GM10248 (cell line): Measurements from ENCODE around the gene NTM.

Experiments
- CTCF ChIA-PET: fragments of 300-600 bp; sonication (Branson Sonifier 250); formaldehyde crosslinking; extraction: SDS; loops from one replicate; lab custom pipeline; 2021; ENCODE audit warnings: antibody characterized with exemption; lab: Yijun Ruan, JAX
- POLR2A ChIA-PET: fragments of 350-650 bp; sonication (Branson Sonifier 250); formaldehyde crosslinking; extraction: SDS; loops from one replicate; lab custom pipeline; 2020; ENCODE audit warnings: antibody characterized with exemption; lab: Yijun Ruan, JAX
- DNase-seq: peaks from one replicate; pipeline ENCODE4 v3.0.0; 2012; ENCODE audit errors: extremely low spot score
- CTCF ChIP-seq: IDR thresholded peaks from 2 replicates; pipeline ENCODE4 v1.5.1; 2012; ENCODE audit warnings: mild to moderate bottlenecking, low read depth; ENCODE audit errors: extremely low read depth, missing control alignments, control extremely low read depth

The NTM gene

DNA sequence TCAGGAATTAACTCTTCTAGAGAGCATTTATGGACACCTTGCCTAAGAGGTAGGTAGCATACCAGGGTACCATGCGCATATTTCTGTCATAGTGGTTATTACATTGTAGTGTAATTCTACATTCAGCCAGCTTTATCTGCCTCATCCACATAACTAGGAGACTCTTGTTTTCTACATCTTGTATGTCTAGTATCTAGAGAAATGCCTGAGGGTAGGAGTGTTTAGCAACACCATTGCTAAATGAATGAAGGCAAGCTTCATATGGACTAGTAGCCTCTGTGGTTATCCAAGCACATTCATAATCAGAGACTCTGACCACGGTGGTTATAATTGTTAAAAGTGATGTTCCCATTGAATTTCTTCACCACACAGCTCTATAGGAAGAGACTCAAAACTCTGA lies 107.9 kb downstream of the NTM start:
- no peak for TF ChIP-seq CTCF
- DNase-seq, result no peak
- ChIA-PET POLR2A (no interaction called here), CTCF (no interaction called here)

GRCh38 chr11:131481303-131481702 lies 110.9 kb downstream of the NTM start:
- POLR2A ChIA-PET, result no interaction called here
- no peak for TF ChIP-seq CTCF
- no peak for DNase-seq
- CTCF ChIA-PET, result interaction anchor here (1.2 to 1.9 kb wide), 3 partner anchors 9 to 13 kb away, joined by 4 to 5 read pairs (median 4); no protein-coding TSS in a partner anchor

GRCh38 chr11:131481971-131482370 lies 111.6 kb downstream of the NTM start:
- TF ChIP-seq CTCF, result no peak
- DNase-seq, result no peak
- ChIA-PET CTCF (interaction anchor here (1.2 to 1.5 kb wide), 3 partner anchors 10 to 13 kb away, joined by 4 read pairs; no protein-coding TSS in a partner anchor), POLR2A (no interaction called here)

GRCh38 chr11:131483453-131483852 lies 113.0 kb downstream of the NTM start:
- no peak for TF ChIP-seq CTCF
- no peak for DNase-seq
- CTCF ChIA-PET, result interaction anchor here (1.1 to 1.4 kb wide), 3 partner anchors 13 to 420 kb away, joined by 3 to 4 read pairs (median 4); no protein-coding TSS in a partner anchor
- POLR2A ChIA-PET, result no interaction called here

DNA sequence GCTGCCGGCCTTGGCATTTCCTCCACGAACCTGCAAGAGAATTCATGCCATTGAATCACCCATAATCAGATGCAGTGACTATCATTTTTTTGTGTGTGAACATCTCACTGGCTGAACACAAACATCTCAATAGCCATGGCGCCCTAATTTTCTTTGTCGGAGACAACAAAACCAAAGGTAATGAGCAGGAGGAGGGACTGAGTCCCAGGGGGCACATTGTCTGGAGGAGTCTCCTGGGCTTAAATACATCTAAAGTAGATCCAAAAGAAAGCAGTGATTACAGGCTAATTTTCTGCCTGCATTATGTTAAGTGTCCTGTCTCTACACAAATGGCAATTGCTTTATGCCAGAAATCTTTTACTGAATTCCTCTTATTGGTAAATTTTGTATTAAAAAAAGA lies 113.5 kb downstream of the NTM start:
- POLR2A ChIA-PET, result no interaction called here
- CTCF ChIA-PET, result interaction anchor here (1.3 kb wide), 1 partner anchor 13 kb away, joined by 4 read pairs; no protein-coding TSS in a partner anchor
- TF ChIP-seq CTCF, result no peak
- DNase-seq, result no peak

GRCh38 chr11:131486100-131486499 lies 115.7 kb downstream of the NTM start:
- no peak for DNase-seq
- no peak for TF ChIP-seq CTCF
- ChIA-PET POLR2A (no interaction called here), CTCF (interaction anchor here (1.5 kb wide), 1 partner anchor 23 kb away, joined by 3 read pairs; no protein-coding TSS in a partner anchor)

- POLR2A ChIA-PET, result no interaction called here
- TF ChIP-seq CTCF, result no peak
- CTCF ChIA-PET, result no interaction called here
- no peak for DNase-seq
Measured at GRCh38 chr11:131486937-131487635, 116.7 kb downstream of the NTM start.
